Effector memory CD4-positive, alpha-beta T cell (primary cell): ENCODE measurements around the gene TMEM145.

Source experiments
- DNase-seq, 3 donors: peaks; one replicate each; pipeline ENCODE4 v3.0.0-alpha.2; 2020
- H3K27ac ChIP-seq: 2 replicates; pipeline ENCODE4 v1.7.0; 2013; ENCODE audit warnings: mild to moderate bottlenecking, low read length, moderate library complexity; ENCODE audit not compliant: insufficient read depth, poor library complexity, severe bottlenecking
- H3K27me3 ChIP-seq: replicated peaks from 2 replicates; pipeline ENCODE4 v1.7.0; 2013; ENCODE audit warnings: mild to moderate bottlenecking, low read length; ENCODE audit not compliant: insufficient read depth, control insufficient read depth, poor library complexity, severe bottlenecking
- H3K36me3 ChIP-seq: 2 replicates; pipeline ENCODE4 v1.7.0; 2013; ENCODE audit warnings: mild to moderate bottlenecking, low read length, moderate library complexity; ENCODE audit not compliant: control insufficient read depth, insufficient read depth
- H3K4me1 ChIP-seq: 2 replicates; pipeline ENCODE4 v1.7.0; 2013; ENCODE audit warnings: low read length, mild to moderate bottlenecking; ENCODE audit not compliant: control insufficient read depth, insufficient read depth, poor library complexity, severe bottlenecking
- H3K4me3 ChIP-seq: 2 replicates; pipeline ENCODE4 v1.7.0; 2013; ENCODE audit warnings: low read length, low read depth, mild to moderate bottlenecking; ENCODE audit not compliant: insufficient read depth, poor library complexity, severe bottlenecking
- H3K9me3 ChIP-seq: 2 replicates; pipeline ENCODE4 v1.7.0; 2013; ENCODE audit warnings: mild to moderate bottlenecking, low read length, moderate library complexity; ENCODE audit not compliant: control insufficient read depth

TMEM145 gene

DNA sequence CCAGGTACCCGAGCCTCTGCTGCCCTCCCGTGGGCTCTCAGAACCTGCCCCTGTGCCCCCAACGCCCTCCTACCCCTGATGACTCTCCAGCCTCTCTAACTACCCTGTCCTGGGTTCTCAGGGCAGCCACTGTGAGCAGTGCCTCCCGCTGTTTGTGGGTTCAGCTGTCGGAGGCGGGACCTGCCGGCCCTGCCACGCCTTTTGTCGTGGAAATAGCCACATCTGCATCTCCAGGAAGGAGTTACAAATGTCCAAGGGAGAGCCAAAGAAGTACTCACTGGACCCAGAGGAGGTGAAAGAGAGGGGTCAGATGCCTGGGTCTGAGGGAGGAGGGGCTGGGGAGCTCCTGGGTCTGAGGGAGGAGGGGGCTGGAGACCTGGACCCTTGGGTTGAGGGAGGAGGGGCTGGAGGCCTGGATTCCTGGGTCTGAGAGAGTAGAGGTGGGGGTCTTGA is 57.0 kb downstream of the TMEM145 start:
- no peak for DNase-seq
- no peaks in the 10 kb centered on the region for H3K4me1 ChIP-seq
- H3K9me3 ChIP-seq, result no peaks in the 10 kb centered on the region
- no peaks in the 10 kb centered on the region for H3K36me3 ChIP-seq
- H3K4me3 ChIP-seq, result no peak overlapping the region
- H3K27ac ChIP-seq, result no peak overlapping the region
- H3K27me3 ChIP-seq, result no peaks in the 10 kb centered on the region

DNA sequence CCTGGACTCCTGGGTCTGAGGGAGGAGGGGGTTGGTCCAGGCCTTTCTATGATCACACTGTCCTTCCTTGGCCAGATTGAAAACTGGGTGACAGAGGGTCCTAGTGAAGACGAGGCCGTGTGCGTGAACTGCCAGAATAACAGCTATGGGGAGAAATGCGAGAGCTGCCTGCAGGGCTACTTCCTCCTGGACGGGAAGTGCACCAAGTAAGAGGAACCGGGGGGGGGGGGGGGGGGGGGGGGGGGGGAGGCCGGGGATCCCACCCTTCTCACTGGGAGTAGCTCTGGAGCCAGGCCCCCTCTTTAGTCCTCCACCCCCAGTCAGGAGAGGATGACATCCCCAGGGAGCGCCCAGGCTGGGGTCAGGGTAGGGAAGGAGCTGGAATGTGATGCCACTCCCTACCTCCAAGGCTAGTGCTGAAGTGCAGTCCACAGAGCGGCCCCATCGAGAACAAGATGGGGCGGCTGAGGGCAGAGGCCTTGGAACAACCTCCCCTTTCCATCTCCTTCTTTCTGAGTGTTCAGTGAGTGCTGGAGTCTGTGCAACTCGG is 57.6 kb downstream of the TMEM145 start:
- no peaks in the 10 kb centered on the region for H3K9me3 ChIP-seq
- H3K27me3 ChIP-seq, result no peaks in the 10 kb centered on the region
- H3K27ac ChIP-seq, result no peak overlapping the region
- H3K36me3 ChIP-seq, result no peaks in the 10 kb centered on the region
- no peak overlapping the region for H3K4me3 ChIP-seq
- no peak for DNase-seq
- no peaks in the 10 kb centered on the region for H3K4me1 ChIP-seq
